H9 (cell line): ENCODE data around the gene CCDC80. TPM values are rescaled to one million over a fixed set of nuclear protein-coding genes. Genes with fewer than 3 reads are reported as not detected.

Experiments used
- DNase-seq: peaks from one replicate; pipeline ENCODE4 v3.0.0-alpha.2; 2017
- H2AFZ ChIP-seq: one replicate; pipeline ENCODE4 v1.6.1; 2013; ENCODE audit warnings: mild to moderate bottlenecking, low read length, control low read depth, moderate library complexity
- H2AK5ac ChIP-seq: 2 replicates; pipeline ENCODE4 v1.6.1; 2013; ENCODE audit warnings: low read length, control low read depth, mixed read lengths; ENCODE audit not compliant: insufficient read length
- H2BK120ac ChIP-seq: one replicate; pipeline ENCODE4 v1.6.1; 2013; ENCODE audit warnings: low read depth, mild to moderate bottlenecking, low read length, control low read depth, inconsistent platforms; ENCODE audit not compliant: poor library complexity, severe bottlenecking
- H2BK12ac ChIP-seq: 2 replicates; pipeline ENCODE4 v1.6.1; 2013; ENCODE audit warnings: low read length, control low read depth, mixed read lengths, low read depth; ENCODE audit not compliant: insufficient read length
- H2BK15ac ChIP-seq: 2 replicates; pipeline ENCODE4 v1.6.1; 2013; ENCODE audit warnings: low read depth, low read length, control low read depth
- H2BK20ac ChIP-seq: one replicate; pipeline ENCODE4 v1.6.1; 2013; ENCODE audit warnings: low read depth, mild to moderate bottlenecking, low read length, control low read depth, inconsistent platforms; ENCODE audit not compliant: poor library complexity, severe bottlenecking
- H2BK5ac ChIP-seq: 2 replicates; pipeline ENCODE4 v1.6.1; 2013; ENCODE audit warnings: low read length, control low read depth, mixed read lengths; ENCODE audit not compliant: insufficient read length
- H3K14ac ChIP-seq: 2 replicates; pipeline ENCODE4 v1.6.1; 2013; ENCODE audit warnings: low read length, control low read depth; ENCODE audit not compliant: insufficient read depth
- H3K18ac ChIP-seq: 2 replicates; pipeline ENCODE4 v1.6.1; 2013; ENCODE audit warnings: low read depth, mild to moderate bottlenecking, mixed read lengths, low read length, control low read depth; ENCODE audit not compliant: insufficient read length
- H3K23ac ChIP-seq: 2 replicates; pipeline ENCODE4 v1.6.1; 2013; ENCODE audit warnings: low read length, control low read depth, mixed read lengths, low read depth; ENCODE audit not compliant: insufficient read length
- H3K23me2 ChIP-seq: 2 replicates; pipeline ENCODE4 v1.6.1; 2013; ENCODE audit warnings: low read depth, mild to moderate bottlenecking, mixed read lengths, low read length, control low read depth; ENCODE audit not compliant: insufficient read length, poor library complexity, severe bottlenecking
- H3K27ac ChIP-seq: 2 replicates; pipeline ENCODE4 v1.5.1; 2013; ENCODE audit warnings: low read length, control low read depth, mixed read lengths, low read depth; ENCODE audit not compliant: insufficient read length
- H3K27me3 ChIP-seq: 2 replicates; pipeline ENCODE4 v1.6.1; 2013; ENCODE audit warnings: low read length, control low read depth, inconsistent platforms; ENCODE audit not compliant: insufficient read depth
- H3K4ac ChIP-seq: 2 replicates; pipeline ENCODE4 v1.6.1; 2013; ENCODE audit warnings: low read depth, mild to moderate bottlenecking, control low read depth, inconsistent platforms, low read length, moderate library complexity
- H3K4me1 ChIP-seq: 2 replicates; pipeline ENCODE4 v1.6.1; 2013; ENCODE audit warnings: low read length, control low read depth, inconsistent platforms; ENCODE audit not compliant: insufficient read depth
- H3K4me2 ChIP-seq: 2 replicates; pipeline ENCODE4 v1.6.1; 2013; ENCODE audit warnings: low read length, control low read depth, mixed read lengths; ENCODE audit not compliant: insufficient read length, insufficient read depth
- H3K56ac ChIP-seq: 2 replicates; pipeline ENCODE4 v1.6.1; 2013; ENCODE audit warnings: low read depth, mild to moderate bottlenecking, mixed read lengths, low read length, control low read depth; ENCODE audit not compliant: insufficient read length
- H3K79me1 ChIP-seq: 2 replicates; pipeline ENCODE4 v1.6.1; 2013; ENCODE audit warnings: low read depth, mild to moderate bottlenecking, moderate library complexity, low read length, control low read depth, inconsistent platforms; ENCODE audit not compliant: insufficient read depth, poor library complexity, severe bottlenecking
- H3K79me2 ChIP-seq: 2 replicates; pipeline ENCODE4 v1.6.1; 2013; ENCODE audit warnings: low read length, control low read depth, inconsistent platforms; ENCODE audit not compliant: insufficient read depth
- H3K9ac ChIP-seq: 2 replicates; pipeline ENCODE4 v1.6.1; 2013; ENCODE audit warnings: low read length, control low read depth, mixed read lengths; ENCODE audit not compliant: insufficient read length; ENCODE audit errors: extremely low read depth
- H3K9me3 ChIP-seq: one replicate; pipeline ENCODE4 v1.6.1; 2013; ENCODE audit warnings: low read depth, low read length, inconsistent platforms; ENCODE audit not compliant: control insufficient read depth
- H3T11ph ChIP-seq: one replicate; pipeline ENCODE4 v1.6.1; 2013; ENCODE audit warnings: mild to moderate bottlenecking, low read length, control low read depth, inconsistent platforms
- H4K20me1 ChIP-seq: one replicate; pipeline ENCODE4 v1.6.1; 2013; ENCODE audit not compliant: control insufficient read depth, insufficient read length, insufficient read depth
- H4K5ac ChIP-seq: 2 replicates; pipeline ENCODE4 v1.6.1; 2013; ENCODE audit warnings: low read depth, mild to moderate bottlenecking, mixed read lengths, low read length, control low read depth; ENCODE audit not compliant: insufficient read length
- H4K8ac ChIP-seq: replicated peaks from 2 replicates; pipeline ENCODE4 v1.6.1; 2013; ENCODE audit warnings: low read length, control low read depth, mixed read lengths, low read depth; ENCODE audit not compliant: insufficient read length
- H4K91ac ChIP-seq: 2 replicates; pipeline ENCODE4 v1.6.1; 2013; ENCODE audit warnings: low read depth, mild to moderate bottlenecking, moderate library complexity, mixed read lengths, low read length, control low read depth; ENCODE audit not compliant: insufficient read length
- H3K27ac Mint-ChIP-seq, 3 experiments: 2 replicates in 2 of 3; 3 replicates in 1 of 3; pipeline ENCODE4 v1.8.0; 2020 to 2021; ENCODE audit warnings: mixed read lengths in 3 of 3, mild to moderate bottlenecking in 1 of 3, moderate library complexity in 1 of 3
- H3K27me3 Mint-ChIP-seq: 2 replicates; pipeline ENCODE4 v1.8.0; 2021; ENCODE audit warnings: low read depth, mild to moderate bottlenecking, moderate library complexity, mixed read lengths
- H3K36me3 Mint-ChIP-seq, 3 experiments: 2 replicates in 2 of 3; 3 replicates in 1 of 3; pipeline ENCODE4 v1.8.0; 2020 to 2021; ENCODE audit warnings: low read depth in 3 of 3, mixed read lengths in 3 of 3; ENCODE audit not compliant: insufficient read depth in 1 of 3
- H3K4me1 Mint-ChIP-seq, 2 experiments: 2 replicates each; pipeline ENCODE4 v1.8.0; 2020; ENCODE audit warnings: mixed read lengths in 2 of 2
- H3K4me3 Mint-ChIP-seq, 2 experiments: 2 replicates in 1 of 2; 3 replicates in 1 of 2; pipeline ENCODE4 v1.8.0; 2020 to 2021; ENCODE audit warnings: mild to moderate bottlenecking in 2 of 2, mixed read lengths in 2 of 2, moderate library complexity in 1 of 2
- H3K9me3 Mint-ChIP-seq, 2 experiments: 2 replicates in 1 of 2; 3 replicates in 1 of 2; pipeline ENCODE4 v1.8.0; 2020; ENCODE audit warnings: mild to moderate bottlenecking in 2 of 2, mixed read lengths in 2 of 2, moderate library complexity in 1 of 2
- CTCF ChIP-seq: fragments of 200-600 bp; sonication (generic); conservative IDR thresholded peaks from 3 replicates; pipeline ENCODE4 v1.8.0; 2021; ENCODE audit warnings: antibody characterized with exemption, mild to moderate bottlenecking
- WGBS: extraction: QIAGEN DNeasy Blood & Tissue Kit; methylation state at CpG from one replicate; pipeline ENCODE4 v1.1.7; 2013; ENCODE audit warnings: missing lambda C conversion rate, low lambda C conversion rate, mixed read lengths; ENCODE audit not compliant: insufficient read length; ENCODE audit errors: extremely low coverage; 5-methylcytosine and 5-hydroxymethylcytosine counted together
- total RNA-seq: library from RNA; stranded (reverse); gene quantifications from 2 replicates; pipeline ENCODE4 v1.2.1, GENCODE V29; 2021

CCDC80 gene
- total RNA-seq, 1 experiment from 2014 or later: 5.4 TPM

- H3K9me3 Mint-ChIP-seq: no peaks in the 10 kb centered on the region
Observed at GRCh38 chr3:112583105-112583504, 57.8 kb downstream of the CCDC80 start.

More at GRCh38 chr3:112583105-112583504, 57.8 kb downstream of the CCDC80 start:
- no peaks in the 10 kb centered on the region for H3K27me3 ChIP-seq
- no peak overlapping the region for H4K8ac ChIP-seq
- no peak overlapping the region for H2BK120ac ChIP-seq
- no peaks in the 10 kb centered on the region for H3K4me1 ChIP-seq
- WGBS: no CpG with 5 or more reads among the region's 3 CpGs
- no peak for TF ChIP-seq CTCF
- H3K18ac ChIP-seq: no peak overlapping the region
- no peak overlapping the region for H2AFZ ChIP-seq
- no peak overlapping the region for H4K5ac ChIP-seq
- H3K4ac ChIP-seq: no peak overlapping the region
- no peak overlapping the region for H2AK5ac ChIP-seq
- H2BK20ac ChIP-seq: no peak overlapping the region
- H3K27ac Mint-ChIP-seq: no peak overlapping the region
- no peak overlapping the region for H3K4me3 Mint-ChIP-seq
- no peak overlapping the region for H3T11ph ChIP-seq
- H3K9me3 ChIP-seq: no peaks in the 10 kb centered on the region
- no peak overlapping the region for H3K9ac ChIP-seq
- no peak overlapping the region for H2BK15ac ChIP-seq
- H3K23ac ChIP-seq: no peak overlapping the region
- H2BK5ac ChIP-seq: no peak overlapping the region
- H3K36me3 Mint-ChIP-seq: peaks cover 0 to 33% (median 25%) of the 10 kb centered on the region in 3 experiments; a peak in 5 of 7 replicates
- no peak overlapping the region for H3K4me2 ChIP-seq
- H4K20me1 ChIP-seq: no peaks in the 10 kb centered on the region
- no peaks in the 10 kb centered on the region for H3K27me3 Mint-ChIP-seq
- H3K56ac ChIP-seq: no peak overlapping the region
- H3K27ac ChIP-seq: no peak overlapping the region
- H3K23me2 ChIP-seq: no peaks in the 10 kb centered on the region
- H4K91ac ChIP-seq: no peak overlapping the region
- no peak for DNase-seq
- H3K79me2 ChIP-seq: no peaks in the 10 kb centered on the region
- H3K79me1 ChIP-seq: no peaks in the 10 kb centered on the region
- H3K14ac ChIP-seq: no peak overlapping the region
- H2BK12ac ChIP-seq: no peak overlapping the region
- H3K4me1 Mint-ChIP-seq: peaks cover 3 to 24% of the 10 kb centered on the region in 2 experiments; a peak in 3 of 4 replicates
